Upper lobe of left lung (tissue), 4 donors: ENCODE measurements around the gene F2R.

Source experiments
- EP300 ChIP-seq, 4 donors: sonication (generic); formaldehyde crosslinking; IDR thresholded peaks; one replicate each; pipeline ENCODE4 v1.5.1; 2017; ENCODE audit warnings: antibody characterized with exemption in 4 of 4, control low read depth in 2 of 4
- POLR2A ChIP-seq, 4 donors: fragments of 450-650 bp; IDR thresholded peaks; one replicate each; pipeline ENCODE4 v1.5.1; 2016 to 2017; ENCODE audit warnings: antibody characterized with exemption in 4 of 4, mild to moderate bottlenecking in 2 of 4
- POLR2AphosphoS5 ChIP-seq, 2 donors: sonication (generic); formaldehyde crosslinking; IDR thresholded peaks; one replicate each; pipeline ENCODE4 v1.5.1; 2017; ENCODE audit warnings: antibody characterized with exemption in 2 of 2
- TF ChIP-seq, protein P1 (sequence below), 6 experiments: fragments of 450-650 bp in 4 of 6; fragments of 200-600 bp in 2 of 6; sonication (generic) in 2 of 6; IDR thresholded peaks; one replicate each; pipeline ENCODE4 v1.5.1; 2016 to 2019; ENCODE audit warnings: antibody characterized with exemption in 6 of 6

DNA sequence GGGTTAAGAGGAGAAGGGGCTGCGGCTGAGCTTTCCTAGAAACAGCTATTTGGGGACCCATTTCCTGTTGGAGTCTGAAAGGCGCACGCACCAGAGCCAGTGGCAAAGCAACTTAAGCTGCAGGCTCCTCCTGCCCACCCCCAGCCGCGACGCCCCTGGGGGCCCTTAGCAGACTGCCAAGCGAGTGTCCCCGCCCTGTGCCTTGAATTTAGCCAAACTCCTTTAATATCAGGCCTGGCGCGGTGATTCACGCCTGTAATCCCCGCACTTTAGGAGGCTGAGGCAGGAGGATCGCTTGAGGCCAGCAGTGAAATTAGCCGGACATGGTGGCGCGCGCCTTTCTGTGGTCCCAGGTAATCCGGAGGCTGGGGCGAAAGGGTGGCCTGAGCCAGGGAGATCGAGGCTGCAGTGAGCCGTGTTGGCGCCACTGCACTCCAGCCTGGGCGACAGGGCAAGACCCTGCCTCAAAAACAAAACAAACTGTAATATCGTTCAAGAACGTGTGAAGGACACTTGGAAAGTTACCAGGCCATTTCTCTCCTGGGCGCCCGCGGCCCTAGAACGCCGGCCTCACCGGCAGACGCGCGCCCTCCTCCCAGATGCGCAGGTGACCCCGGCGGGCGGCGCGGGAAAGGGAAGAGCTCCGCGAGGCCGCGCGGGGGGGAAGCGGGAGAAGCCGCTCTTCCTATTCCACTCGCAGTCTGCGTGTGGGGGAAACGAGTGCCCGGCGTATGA is 1.0 kb upstream of the F2R start:
- TF ChIP-seq, protein P1, sequence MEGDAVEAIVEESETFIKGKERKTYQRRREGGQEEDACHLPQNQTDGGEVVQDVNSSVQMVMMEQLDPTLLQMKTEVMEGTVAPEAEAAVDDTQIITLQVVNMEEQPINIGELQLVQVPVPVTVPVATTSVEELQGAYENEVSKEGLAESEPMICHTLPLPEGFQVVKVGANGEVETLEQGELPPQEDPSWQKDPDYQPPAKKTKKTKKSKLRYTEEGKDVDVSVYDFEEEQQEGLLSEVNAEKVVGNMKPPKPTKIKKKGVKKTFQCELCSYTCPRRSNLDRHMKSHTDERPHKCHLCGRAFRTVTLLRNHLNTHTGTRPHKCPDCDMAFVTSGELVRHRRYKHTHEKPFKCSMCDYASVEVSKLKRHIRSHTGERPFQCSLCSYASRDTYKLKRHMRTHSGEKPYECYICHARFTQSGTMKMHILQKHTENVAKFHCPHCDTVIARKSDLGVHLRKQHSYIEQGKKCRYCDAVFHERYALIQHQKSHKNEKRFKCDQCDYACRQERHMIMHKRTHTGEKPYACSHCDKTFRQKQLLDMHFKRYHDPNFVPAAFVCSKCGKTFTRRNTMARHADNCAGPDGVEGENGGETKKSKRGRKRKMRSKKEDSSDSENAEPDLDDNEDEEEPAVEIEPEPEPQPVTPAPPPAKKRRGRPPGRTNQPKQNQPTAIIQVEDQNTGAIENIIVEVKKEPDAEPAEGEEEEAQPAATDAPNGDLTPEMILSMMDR (IDR thresholded peaks at IDR 0.05): no peak
- TF ChIP-seq POLR2A (IDR thresholded peaks at IDR 0.05) (no peak), POLR2AphosphoS5 (IDR thresholded peaks at IDR 0.05) (no peak), EP300 (IDR thresholded peaks at IDR 0.05) (no peak)
